ENCODE data around the gene NSFL1C. TPM values are rescaled to one million over a fixed set of nuclear protein-coding genes. Genes with fewer than 3 reads are reported as not detected.

The NSFL1C gene
- total and polyA plus RNA-seq, 9 of the 15 experiments (the other 6 are each of a cell fraction or from before 2014, with no cell fraction given): 20.8 to 119 (median 47.0) TPM

GRCh38 chr20:1469925-1470571 lies 3.4 kb upstream of the NSFL1C start (continued):
- TF ChIP-seq ZNF592 (IDR thresholded peaks at IDR 0.05) (0 out of 2 replicates have a peak, but pooled peaks have one; percentile 17), HSF4 (CRISPR knock-in tag; IDR thresholded peaks at IDR 0.05; ENCODE audit: borderline replicate concordance) (no peak), NFIC (IDR thresholded peaks at IDR 0.05) (peak; percentile 70), DEAF1 (CRISPR knock-in tag; IDR thresholded peaks at IDR 0.05) (0 out of 2 replicates have a peak, but pooled peaks have one; percentile 30), MED1 (CRISPR knock-in tag; IDR thresholded peaks at IDR 0.05; ENCODE audit: borderline replicate concordance) (no peak), YY1 (IDR thresholded peaks at IDR 0.05; ENCODE audit: borderline replicate concordance in 1 of 3, control insufficient read depth in 1 of 3, extremely low read depth in 1 of 3, insufficient read depth in 3 of 3, insufficient read length in 1 of 3, insufficient replicate concordance in 2 of 3, low read depth in 1 of 3, low read length in 2 of 3) (peak in 2 of 3 experiments; percentile 47 to 73), ZNF445 (CRISPR knock-in tag; IDR thresholded peaks at IDR 0.05; ENCODE audit: low read depth) (no peak), DPF2 (IDR thresholded peaks at IDR 0.05) (peak; percentile 33; the same call in 1 of the 2 replicates), BRCA1 (IDR thresholded peaks at IDR 0.05) (no peak), BRCA1 (CRISPR knock-in tag; IDR thresholded peaks at IDR 0.05) (no peak), COPS2 (conservative IDR thresholded peaks at IDR 0.05) (no peak), RB1 (IDR thresholded peaks at IDR 0.05; ENCODE audit: low read depth) (0 out of 2 replicates have a peak, but pooled peaks have one; percentile 41), NFYB (IDR thresholded peaks at IDR 0.05; ENCODE audit: extremely low read depth, insufficient read length) (no peak), CTCF (IDR thresholded peaks at IDR 0.05 in 2 of 3, conservative IDR thresholded peaks at IDR 0.05 in 1 of 3; ENCODE audit: insufficient read depth in 2 of 3, low read depth in 1 of 3, low read length in 3 of 3) (peak; percentile 83 to 90 (median 88)), ATF3 (IDR thresholded peaks at IDR 0.05) (peak; percentile 47; the same call in 1 of the 2 replicates), ATF3 (CRISPR knock-in tag; conservative IDR thresholded peaks at IDR 0.05) (no peak), LCOR (CRISPR knock-in tag; IDR thresholded peaks at IDR 0.05) (0 out of 2 replicates have a peak, but pooled peaks have one; percentile 40), RBM17 (IDR thresholded peaks at IDR 0.05; ENCODE audit: borderline replicate concordance, low read depth, low read length) (no peak), ZNF274 (IDR thresholded peaks at IDR 0.05; ENCODE audit: borderline replicate concordance, low read depth, low read length) (no peak)
